Upper lobe of left lung (tissue), 4 donors: ENCODE data around the gene ARHGEF6.

Source experiments
- EP300 ChIP-seq, 4 donors: sonication (generic); formaldehyde crosslinking; IDR thresholded peaks; one replicate each; pipeline ENCODE4 v1.5.1; 2017; ENCODE audit warnings: antibody characterized with exemption in 4 of 4, control low read depth in 2 of 4
- POLR2A ChIP-seq, 4 donors: fragments of 450-650 bp; IDR thresholded peaks; one replicate each; pipeline ENCODE4 v1.5.1; 2016 to 2017; ENCODE audit warnings: antibody characterized with exemption in 4 of 4, mild to moderate bottlenecking in 2 of 4
- POLR2AphosphoS5 ChIP-seq, 2 donors: sonication (generic); formaldehyde crosslinking; IDR thresholded peaks; one replicate each; pipeline ENCODE4 v1.5.1; 2017; ENCODE audit warnings: antibody characterized with exemption in 2 of 2

GRCh38 chrX:136762820-136763452 is 17.8 kb downstream of the ARHGEF6 start:
- TF ChIP-seq POLR2AphosphoS5 (IDR thresholded peaks at IDR 0.05): no peak
- no peak for TF ChIP-seq POLR2A (IDR thresholded peaks at IDR 0.05)
- TF ChIP-seq EP300 (IDR thresholded peaks at IDR 0.05): no peak
